GM18907 (cell line): ENCODE results near the gene GRIN3B.
A peak's percentile ranks its signal among the peaks of the same experiment; 100 is the strongest.

Source experiments
- ATAC-seq: cut with Tn5 transposase; IDR thresholded peaks from one replicate; pipeline ENCODE4 v1.9.1; 2021; ENCODE audit warnings: mild to moderate bottlenecking, moderate library complexity; ENCODE audit not compliant: unreplicated experiment

GRIN3B gene

DNA sequence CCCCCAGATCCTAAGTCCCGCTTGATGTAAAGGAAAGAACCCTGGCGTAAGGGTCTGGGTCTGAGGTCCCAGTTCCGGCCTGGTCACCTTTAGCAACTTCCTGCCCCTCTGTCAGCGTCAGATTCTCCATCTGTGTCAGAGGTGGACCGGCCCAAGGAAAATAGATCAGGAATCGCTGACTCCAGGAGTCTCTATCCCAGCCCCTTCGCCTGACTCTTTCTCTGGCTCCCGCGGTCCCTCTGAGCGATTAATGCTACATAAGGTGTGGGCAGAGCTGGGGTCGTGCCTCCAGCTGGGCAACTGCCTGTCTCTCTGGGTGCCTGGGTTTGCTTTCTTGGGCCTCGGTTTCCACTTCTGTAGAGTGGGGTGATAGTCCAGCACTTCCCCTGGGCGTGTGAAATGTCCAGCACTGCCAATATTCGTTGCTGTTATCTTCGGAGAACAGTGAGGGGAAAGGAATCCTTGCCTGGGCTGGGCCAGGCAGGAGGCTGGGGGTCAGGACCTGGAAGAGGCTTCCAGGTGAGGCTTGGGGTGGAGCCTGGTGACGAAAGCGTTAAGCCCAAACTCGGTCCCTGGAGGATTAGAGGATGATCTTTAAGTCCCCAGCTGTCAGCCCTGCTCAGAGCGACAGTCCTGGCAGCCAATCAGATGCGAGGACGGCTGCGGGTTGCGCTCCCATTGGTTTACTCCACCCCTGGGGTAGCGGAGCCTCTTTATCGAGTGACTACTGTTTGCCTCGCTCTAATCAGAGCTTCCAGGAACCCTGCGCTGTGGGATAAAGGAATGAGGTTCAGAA, 40.5 kb downstream of the GRIN3B start:
- ATAC-seq = peak; percentile 42

DNA sequence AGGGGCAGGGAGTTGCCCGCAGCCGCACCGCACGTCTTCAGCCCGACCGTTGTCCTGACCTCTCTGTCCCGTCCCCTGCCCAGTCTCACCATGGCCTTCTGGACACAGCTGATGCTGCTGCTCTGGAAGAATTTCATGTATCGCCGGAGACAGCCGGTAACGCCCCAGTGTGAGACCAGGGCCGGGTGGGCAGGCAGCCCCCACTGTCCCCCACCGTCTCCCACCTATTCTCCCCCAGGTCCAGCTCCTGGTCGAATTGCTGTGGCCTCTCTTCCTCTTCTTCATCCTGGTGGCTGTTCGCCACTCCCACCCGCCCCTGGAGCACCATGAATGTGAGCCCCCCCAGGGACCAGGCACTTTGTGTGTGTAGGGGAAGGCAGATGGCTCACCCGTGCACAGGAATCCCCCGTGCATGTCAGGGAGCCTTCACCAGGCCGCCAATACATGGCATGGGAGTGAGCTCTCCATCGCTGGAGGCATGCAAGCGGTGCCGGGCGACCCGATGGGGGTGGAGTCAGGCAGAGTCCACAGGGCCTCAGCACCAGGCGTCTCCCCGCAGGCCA, 41.1 kb downstream of the GRIN3B start:
- no peak for ATAC-seq

DNA sequence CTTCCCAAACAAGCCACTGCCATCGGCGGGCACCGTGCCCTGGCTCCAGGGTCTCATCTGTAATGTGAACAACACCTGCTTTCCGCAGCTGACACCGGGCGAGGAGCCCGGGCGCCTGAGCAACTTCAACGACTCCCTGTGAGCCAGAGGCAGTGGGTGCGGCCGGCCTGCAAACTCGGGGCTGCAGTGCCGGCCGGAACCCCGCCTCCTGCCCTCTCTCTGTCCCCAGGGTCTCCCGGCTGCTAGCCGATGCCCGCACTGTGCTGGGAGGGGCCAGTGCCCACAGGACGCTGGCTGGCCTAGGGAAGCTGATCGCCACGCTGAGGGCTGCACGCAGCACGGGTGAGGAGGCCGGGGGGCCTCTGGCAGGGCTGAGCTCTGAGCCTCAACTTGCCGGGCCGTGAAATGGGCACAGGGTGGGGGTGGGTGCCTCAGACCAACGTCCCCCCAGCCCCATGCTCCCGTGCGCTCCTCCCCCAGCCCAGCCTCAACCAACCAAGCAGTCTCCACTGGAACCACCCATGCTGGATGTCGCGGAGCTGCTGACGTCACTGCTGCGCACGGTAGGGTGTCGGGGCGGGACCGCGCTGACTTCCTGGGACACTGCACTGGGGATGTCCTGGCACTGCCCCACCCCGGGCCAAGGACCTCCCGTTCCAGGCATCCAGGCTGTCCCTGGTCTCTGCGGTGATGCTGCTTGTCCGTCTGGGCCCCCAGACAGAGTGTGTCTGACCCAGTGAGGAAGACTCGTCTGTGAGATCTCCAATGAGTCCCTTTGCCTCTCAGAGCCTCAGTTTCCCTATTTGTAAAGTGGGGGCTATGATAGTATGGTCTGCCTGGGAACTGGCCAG, 41.8 kb downstream of the GRIN3B start:
- ATAC-seq = no peak

DNA sequence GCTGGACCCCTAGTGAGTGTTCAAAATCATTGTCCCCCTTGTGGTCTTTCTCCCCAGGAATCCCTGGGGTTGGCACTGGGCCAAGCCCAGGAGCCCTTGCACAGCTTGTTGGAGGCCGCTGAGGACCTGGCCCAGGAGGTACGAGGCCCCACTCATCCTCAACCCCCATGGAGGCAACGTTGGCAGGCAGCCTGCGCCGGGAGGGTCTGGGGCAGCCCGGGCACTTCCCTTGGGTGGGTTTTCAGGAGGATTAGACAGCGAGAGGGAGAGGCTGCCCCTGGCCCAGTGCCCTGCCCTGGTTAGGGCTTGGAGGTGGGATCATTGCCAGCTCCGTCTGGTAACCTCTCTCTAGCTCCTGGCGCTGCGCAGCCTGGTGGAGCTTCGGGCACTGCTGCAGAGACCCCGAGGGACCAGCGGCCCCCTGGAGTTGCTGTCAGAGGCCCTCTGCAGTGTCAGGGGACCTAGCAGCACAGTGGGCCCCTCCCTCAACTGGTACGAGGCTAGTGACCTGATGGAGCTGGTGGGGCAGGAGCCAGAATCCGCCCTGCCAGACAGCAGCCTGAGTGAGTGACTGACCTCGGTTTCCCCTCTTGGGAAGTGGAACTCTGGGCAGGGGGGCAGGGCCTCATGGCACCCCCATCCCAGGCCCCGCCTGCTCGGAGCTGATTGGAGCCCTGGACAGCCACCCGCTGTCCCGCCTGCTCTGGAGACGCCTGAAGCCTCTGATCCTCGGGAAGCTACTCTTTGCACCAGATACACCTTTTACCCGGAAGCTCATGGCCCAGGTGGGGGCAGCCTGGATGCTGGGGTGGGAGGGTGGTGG, 42.7 kb downstream of the GRIN3B start:
- ATAC-seq = no peak

DNA sequence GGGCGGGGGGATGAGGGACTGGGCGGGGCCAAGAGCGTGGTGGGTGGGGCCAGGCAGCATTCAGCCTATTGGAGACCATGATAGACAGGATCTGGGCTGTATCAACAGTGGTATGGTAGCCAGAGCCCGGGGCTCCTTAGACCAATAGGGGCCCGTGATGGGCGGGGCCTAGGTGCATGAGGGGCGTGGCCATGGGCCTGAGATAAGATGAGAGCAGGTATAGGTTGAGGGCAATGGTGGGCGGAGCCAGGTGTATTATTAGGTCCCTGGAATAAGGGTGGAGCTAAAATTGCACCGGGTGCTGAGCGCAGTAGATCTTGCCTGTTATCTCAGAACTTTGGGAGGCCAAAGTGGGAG, 45.0 kb downstream of the GRIN3B start:
- no peak for ATAC-seq

DNA sequence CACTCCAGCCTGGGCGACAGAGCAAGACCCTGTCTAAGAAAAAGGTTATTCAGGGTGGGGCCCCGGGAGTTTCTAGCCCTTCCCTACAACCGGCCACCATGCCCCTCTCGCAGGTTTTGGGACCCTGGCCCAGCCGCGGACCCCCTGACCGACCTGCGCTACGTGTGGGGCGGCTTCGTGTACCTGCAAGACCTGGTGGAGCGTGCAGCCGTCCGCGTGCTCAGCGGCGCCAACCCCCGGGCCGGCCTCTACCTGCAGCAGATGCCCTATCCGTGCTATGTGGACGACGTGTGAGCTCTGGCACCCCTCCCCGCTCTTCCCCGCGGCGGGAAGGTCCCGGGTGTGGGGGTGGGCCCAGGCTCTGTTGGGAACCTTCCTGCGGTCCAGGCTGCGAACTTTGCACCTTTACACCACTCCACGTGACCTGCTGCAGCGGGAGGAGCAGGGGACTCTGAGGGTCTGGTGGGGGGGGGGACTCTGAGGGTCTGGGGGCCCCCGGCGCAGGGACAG, 46.0 kb downstream of the GRIN3B start:
- ATAC-seq = no peak

DNA sequence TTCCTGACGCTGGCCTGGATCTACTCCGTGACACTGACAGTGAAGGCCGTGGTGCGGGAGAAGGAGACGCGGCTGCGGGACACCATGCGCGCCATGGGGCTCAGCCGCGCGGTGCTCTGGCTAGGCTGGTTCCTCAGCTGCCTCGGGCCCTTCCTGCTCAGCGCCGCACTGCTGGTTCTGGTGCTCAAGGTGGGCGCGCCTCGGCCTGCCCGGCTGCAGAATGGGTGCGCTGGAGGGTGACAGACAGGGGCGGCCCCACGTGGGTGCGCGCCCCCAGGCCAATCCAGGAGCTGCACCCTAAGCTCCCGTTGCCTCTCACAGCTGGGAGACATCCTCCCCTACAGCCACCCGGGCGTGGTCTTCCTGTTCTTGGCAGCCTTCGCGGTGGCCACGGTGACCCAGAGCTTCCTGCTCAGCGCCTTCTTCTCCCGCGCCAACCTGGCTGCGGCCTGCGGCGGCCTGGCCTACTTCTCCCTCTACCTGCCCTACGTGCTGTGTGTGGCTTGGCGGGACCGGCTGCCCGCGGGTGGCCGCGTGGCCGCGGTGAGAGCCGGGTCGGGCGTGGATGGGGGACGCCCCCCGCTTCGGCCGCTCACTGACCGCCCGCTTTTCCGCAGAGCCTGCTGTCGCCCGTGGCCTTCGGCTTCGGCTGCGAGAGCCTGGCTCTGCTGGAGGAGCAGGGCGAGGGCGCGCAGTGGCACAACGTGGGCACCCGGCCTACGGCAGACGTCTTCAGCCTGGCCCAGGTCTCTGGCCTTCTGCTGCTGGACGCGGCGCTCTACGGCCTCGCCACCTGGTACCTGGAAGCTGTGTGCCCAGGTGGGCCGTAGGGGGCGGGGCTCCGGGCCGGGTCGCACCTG, 46.8 kb downstream of the GRIN3B start:
- ATAC-seq = no peak

DNA sequence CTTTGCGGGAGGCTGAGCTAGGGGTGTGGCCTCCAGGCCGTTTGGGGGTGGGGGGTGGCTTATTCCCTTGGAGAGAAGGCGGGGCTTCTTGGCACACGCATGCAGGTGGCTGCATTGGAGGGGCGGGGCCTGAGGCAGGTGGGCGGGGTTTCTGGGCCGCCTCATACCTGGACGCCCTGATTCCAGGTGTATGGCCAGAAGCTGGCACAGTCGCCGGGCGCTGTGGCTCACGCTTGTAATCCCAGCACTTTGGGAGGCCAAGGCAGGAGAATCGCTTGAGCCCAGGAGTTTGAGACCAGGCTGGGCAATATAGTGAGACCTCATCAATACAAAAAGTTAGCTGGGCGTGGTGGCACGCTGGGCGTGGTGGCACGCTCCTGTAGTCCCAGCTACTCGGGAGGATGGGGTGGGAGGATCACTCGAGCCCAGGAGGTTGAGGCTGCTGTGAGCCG, 47.5 kb downstream of the GRIN3B start:
- ATAC-seq = no peak

DNA sequence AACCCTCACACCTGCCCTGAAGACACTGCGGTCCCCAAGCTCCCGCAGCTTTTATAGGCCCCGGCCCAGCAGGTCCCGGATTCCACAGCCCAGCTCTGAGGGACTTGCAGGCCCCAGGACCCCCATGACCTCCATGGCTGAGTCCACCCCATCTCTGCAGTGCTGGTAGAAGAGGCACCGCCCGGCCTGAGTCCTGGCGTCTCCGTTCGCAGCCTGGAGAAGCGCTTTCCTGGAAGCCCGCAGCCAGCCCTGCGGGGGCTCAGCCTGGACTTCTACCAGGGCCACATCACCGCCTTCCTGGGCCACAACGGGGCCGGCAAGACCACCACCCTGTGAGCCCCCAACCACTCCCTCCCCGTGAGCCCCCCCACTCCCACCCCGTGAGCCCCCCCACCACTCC, 48.9 kb downstream of the GRIN3B start:
- no peak for ATAC-seq

DNA sequence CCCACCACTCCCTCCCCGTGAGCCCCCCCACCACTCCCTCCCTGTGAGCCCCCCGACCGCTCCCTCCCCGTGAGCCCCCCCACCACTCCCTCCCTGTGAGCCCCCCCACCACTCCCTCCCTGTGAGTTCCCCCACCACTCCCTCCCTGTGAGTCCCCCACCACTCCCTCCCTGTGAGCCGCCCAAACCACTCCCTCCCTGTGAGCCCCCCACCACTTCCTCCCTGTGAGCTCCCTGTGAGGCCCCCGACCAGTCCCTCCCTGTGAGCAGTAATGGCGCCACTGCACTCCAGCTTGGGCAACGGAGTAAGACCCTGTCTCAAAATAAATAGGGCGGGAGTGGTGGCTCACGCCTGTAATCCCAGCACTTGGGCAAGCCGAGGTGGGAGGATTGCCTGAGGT, 49.6 kb downstream of the GRIN3B start:
- ATAC-seq = no peak

DNA sequence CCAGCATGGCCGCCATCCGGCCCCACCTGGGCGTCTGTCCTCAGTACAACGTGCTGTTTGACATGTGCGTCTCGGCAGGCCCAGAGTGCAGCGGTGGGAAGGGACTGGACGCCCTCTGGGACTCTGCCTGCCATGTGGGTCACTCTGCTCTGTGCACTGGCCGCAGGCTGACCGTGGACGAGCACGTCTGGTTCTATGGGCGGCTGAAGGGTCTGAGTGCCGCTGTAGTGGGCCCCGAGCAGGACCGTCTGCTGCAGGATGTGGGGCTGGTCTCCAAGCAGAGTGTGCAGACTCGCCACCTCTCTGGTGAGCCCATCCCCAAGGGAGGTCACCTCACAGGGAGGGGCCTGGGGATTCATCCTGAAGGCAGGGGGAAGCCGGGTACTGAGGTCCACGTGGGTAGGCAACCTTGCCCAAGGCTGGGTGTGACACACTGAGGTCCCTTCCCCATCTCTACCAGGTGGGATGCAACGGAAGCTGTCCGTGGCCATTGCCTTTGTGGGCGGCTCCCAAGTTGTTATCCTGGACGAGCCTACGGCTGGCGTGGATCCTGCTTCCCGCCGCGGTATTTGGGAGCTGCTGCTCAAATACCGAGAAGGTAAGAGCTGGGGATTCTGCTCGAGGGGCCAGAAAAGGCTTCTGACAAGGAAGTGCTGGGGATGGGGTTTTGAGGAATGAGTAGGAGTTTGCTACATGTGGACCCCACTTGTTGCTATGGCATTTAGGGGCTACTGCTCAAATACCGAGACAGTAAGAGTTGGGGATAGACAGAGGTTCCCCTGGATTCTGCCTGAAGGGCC, 51.0 kb downstream of the GRIN3B start:
- ATAC-seq = no peak

DNA sequence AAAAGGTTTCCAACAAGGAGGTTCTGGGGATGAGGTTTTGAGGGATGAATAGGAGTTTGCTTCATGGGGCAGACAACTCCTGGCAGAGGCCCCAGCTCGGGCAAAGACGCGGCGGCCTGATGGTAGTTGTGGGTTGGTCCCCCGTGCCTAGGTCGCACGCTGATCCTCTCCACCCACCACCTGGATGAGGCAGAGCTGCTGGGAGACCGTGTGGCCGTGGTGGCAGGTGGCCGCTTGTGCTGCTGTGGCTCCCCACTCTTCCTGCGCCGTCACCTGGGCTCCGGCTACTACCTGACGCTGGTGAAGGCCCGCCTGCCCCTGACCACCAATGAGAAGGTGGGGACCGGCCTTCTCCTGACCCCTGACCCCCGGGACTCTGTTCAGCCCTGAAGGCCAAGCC, 51.6 kb downstream of the GRIN3B start:
- no peak for ATAC-seq

DNA sequence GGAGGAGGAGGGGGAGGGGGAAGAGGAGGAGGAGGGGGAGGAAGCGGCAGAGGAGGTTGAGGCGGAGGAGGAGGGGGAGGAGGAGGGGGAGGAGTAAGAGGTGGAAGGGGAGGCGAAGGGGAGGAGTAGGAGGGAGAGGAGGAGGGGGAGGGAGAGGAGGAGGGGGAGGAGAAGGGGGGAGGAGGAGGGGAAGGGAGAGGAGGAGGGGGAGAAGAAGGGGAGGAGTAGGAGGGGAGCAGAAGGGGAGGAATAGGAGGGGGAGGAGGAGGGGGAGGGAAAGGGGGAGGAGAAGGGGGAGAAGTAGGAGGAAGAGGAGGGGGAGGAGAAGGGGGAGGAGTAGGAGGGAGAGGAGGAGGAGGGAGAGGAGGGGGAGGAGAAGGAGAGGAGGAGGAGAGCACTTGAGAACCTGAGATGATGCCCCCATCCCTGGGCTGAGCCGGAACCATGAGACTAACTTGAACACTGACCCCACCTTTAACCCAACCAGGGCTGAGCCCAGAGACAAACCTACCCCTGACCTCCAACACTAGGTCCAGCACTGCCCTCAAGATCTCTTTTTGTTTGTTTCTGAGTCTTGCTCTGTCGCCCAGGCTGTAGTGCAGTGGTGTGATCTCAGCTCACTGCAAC, 52.2 kb downstream of the GRIN3B start:
- no peak for ATAC-seq

DNA sequence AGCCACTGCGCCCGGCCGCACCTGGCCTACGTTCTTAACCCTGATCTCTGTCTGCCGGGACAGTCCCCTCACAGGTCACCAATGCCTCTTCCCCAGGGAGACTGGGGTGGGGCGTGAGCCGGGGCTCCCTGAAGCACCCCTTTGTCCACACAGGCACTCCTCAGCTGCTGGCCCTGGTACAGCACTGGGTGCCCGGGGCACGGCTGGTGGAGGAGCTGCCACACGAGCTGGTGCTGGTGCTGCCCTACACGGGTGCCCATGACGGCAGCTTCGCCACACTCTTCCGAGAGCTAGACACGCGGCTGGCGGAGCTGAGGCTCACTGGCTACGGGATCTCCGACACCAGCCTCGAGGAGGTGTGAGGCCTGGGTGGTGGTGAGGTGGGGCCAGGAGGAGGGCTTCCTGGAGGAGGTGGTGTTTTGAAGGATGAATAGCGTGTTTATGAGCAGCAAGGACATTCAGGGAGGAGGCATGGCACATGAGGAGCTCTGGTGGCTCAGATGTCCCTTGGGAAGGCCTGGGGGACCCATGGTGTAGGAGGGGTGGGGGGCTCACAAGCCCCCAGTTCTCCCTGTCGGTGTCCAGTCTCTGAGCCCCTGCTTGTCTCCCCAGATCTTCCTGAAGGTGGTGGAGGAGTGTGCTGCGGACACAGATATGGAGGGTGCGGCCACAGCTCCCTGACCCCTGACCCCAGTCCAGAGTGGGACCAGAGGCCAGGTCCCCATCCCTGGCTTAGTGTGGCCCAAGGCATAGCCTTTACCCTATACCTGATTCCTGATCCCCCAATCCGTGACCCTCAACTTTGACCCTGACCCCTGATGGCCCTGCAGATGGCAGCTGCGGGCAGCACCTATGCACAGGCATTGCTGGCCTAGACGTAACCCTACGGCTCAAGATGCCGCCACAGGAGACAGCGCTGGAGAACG, 53.2 kb downstream of the GRIN3B start:
- no peak for ATAC-seq

DNA sequence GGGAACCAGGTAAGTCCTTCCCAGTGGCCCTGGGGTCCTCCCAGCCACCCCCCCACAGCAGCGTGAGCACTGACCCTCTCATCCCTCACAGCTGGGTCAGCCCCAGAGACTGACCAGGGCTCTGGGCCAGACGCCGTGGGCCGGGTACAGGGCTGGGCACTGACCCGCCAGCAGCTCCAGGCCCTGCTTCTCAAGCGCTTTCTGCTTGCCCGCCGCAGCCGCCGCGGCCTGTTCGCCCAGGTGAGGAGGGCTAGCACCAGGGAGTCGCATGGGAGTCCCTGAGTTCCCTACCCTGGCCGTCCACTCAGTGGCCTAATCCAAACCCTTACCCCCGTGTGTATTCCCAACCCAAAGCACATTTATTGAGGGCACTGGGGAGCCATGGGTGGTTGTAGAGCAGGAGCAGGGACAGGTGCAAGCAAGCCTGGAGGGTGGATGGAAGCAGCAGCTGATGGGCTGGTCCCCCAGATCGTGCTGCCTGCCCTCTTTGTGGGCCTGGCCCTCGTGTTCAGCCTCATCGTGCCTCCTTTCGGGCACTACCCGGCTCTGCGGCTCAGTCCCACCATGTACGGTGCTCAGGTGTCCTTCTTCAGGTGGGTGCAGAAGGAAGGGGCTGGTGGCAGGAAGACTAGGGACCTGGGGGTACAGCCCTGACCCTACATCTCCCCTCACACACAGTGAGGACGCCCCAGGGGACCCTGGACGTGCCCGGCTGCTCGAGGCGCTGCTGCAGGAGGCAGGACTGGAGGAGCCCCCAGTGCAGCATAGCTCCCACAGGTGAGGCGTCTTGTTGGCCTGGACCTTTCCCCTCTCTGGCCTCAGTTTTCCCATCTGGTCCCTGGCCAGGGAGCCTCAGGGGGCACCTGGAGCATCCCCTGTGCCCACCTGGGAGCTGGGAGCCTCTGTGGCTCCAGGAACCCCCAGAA, 54.1 kb downstream of the GRIN3B start:
- ATAC-seq = no peak

DNA sequence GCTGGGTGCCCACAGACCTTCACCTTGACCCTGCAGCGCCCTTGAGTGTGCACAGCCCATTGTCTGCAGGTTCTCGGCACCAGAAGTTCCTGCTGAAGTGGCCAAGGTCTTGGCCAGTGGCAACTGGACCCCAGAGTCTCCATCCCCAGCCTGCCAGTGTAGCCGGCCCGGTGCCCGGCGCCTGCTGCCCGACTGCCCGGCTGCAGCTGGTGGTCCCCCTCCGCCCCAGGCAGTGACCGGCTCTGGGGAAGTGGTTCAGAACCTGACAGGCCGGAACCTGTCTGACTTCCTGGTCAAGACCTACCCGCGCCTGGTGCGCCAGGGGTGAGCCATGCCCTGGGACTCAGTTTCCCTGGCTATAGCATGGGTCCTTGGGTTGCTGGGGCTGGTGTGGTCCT, 54.8 kb downstream of the GRIN3B start:
- ATAC-seq = no peak
